Ishikawa (cell line): ENCODE data around the gene BABAM2.

Source experiments
- CEBPB ChIP-seq: IDR thresholded peaks from 2 replicates; pipeline ENCODE4 v1.6.1; 2012
- CREB1 ChIP-seq: IDR thresholded peaks from 2 replicates; pipeline ENCODE4 v1.6.1; 2012; ENCODE audit warnings: low read depth
- EP300 ChIP-seq: IDR thresholded peaks from 2 replicates; pipeline ENCODE4 v1.6.1; 2012; ENCODE audit warnings: borderline replicate concordance
- FOXM1 ChIP-seq: IDR thresholded peaks from 2 replicates; pipeline ENCODE4 v1.6.1; 2012; ENCODE audit warnings: low read depth, borderline replicate concordance
- MAX ChIP-seq: IDR thresholded peaks from 2 replicates; pipeline ENCODE4 v1.6.1; 2012
- RAD21 ChIP-seq: IDR thresholded peaks from 2 replicates; pipeline ENCODE4 v1.6.1; 2012; ENCODE audit warnings: low read depth
- REST ChIP-seq: IDR thresholded peaks from 2 replicates; pipeline ENCODE4 v1.6.1; 2012; ENCODE audit warnings: low read depth, mild to moderate bottlenecking
- TAF1 ChIP-seq: IDR thresholded peaks from 2 replicates; pipeline ENCODE4 v1.6.1; 2012; ENCODE audit warnings: low read depth, mild to moderate bottlenecking
- TCF12 ChIP-seq: IDR thresholded peaks from 2 replicates; pipeline ENCODE4 v1.6.1; 2012; ENCODE audit warnings: low read depth
- TEAD4 ChIP-seq: IDR thresholded peaks from 2 replicates; pipeline ENCODE4 v1.6.1; 2012
- YY1 ChIP-seq: IDR thresholded peaks from 2 replicates; pipeline ENCODE4 v1.6.1; 2012; ENCODE audit warnings: low read depth
- ZBTB7A ChIP-seq: IDR thresholded peaks from 2 replicates; pipeline ENCODE4 v1.6.1; 2012; ENCODE audit warnings: low read depth

GRCh38 chr2:27967076-27967475, 76.5 kb downstream of the BABAM2 start:
- TF ChIP-seq YY1, result no peak
- TF ChIP-seq TAF1, result no peak
- TF ChIP-seq TEAD4, result no peak
- no peak for TF ChIP-seq EP300
- no peak for TF ChIP-seq MAX
- no peak for TF ChIP-seq REST
- TF ChIP-seq CREB1, result no peak
- TF ChIP-seq RAD21, result no peak
- TF ChIP-seq FOXM1, result no peak
- no peak for TF ChIP-seq ZBTB7A
- no peak for TF ChIP-seq TCF12
- no peak for TF ChIP-seq CEBPB
